A673 (cell line): ENCODE results near the gene CERS6. TPM values are rescaled to one million over a fixed set of nuclear protein-coding genes. Genes with fewer than 3 reads are reported as not detected.

Experiments used
- BruUV-seq: library from RNA; stranded (reverse); fragments of 400-500 nt; replicated peaks from 2 replicates; lab custom pipeline; 2021; lab: Mats Ljungman, UMichigan
- CTCF ChIA-PET: fragments of 300-600 bp; sonication (Branson Sonifier 250); formaldehyde crosslinking; loops from one replicate; lab custom pipeline; 2022; ENCODE audit warnings: antibody characterized with exemption; lab: Charles Lee
- POLR2A ChIA-PET: fragments of 300-600 bp; sonication (Branson Sonifier 250); formaldehyde crosslinking; loops from one replicate; lab custom pipeline; 2022; ENCODE audit warnings: antibody characterized with exemption; ENCODE audit not compliant: low non-redundant PET; lab: Charles Lee
- DNase-seq: peaks from one replicate; pipeline ENCODE4 v3.0.0-alpha.2; 2015; ENCODE audit warnings: low spot score
- H3K27ac ChIP-seq: fragments of 200-600 bp; sonication (generic); 2 replicates; pipeline ENCODE4 v1.5.1; 2016; ENCODE audit warnings: mixed run types, low read depth, mild to moderate bottlenecking, mixed read lengths, antibody characterized with exemption, low read length; ENCODE audit not compliant: poor library complexity, severe bottlenecking
- H3K27me3 ChIP-seq: fragments of 200-600 bp; sonication (generic); replicated peaks from 2 replicates; pipeline ENCODE4 v1.6.1; 2017; ENCODE audit warnings: mixed run types, low read depth, mild to moderate bottlenecking, mixed read lengths, antibody characterized with exemption, low read length; ENCODE audit not compliant: insufficient read depth, poor library complexity
- H3K36me3 ChIP-seq: fragments of 200-600 bp; sonication (generic); 2 replicates; pipeline ENCODE4 v1.6.1; 2016; ENCODE audit warnings: mixed run types, mild to moderate bottlenecking, mixed read lengths, antibody characterized with exemption, low read length; ENCODE audit not compliant: insufficient read depth, poor library complexity, severe bottlenecking
- H3K4me1 ChIP-seq: fragments of 200-600 bp; sonication (generic); 2 replicates; pipeline ENCODE4 v1.6.1; 2017; ENCODE audit warnings: mixed run types, mild to moderate bottlenecking, mixed read lengths, antibody characterized with exemption, low read length; ENCODE audit not compliant: insufficient read depth, poor library complexity, severe bottlenecking
- H3K4me3 ChIP-seq: fragments of 200-600 bp; sonication (generic); 2 replicates; pipeline ENCODE4 v1.5.1; 2016; ENCODE audit warnings: low read depth, mixed run types, mild to moderate bottlenecking, mixed read lengths, low read length; ENCODE audit not compliant: poor library complexity, severe bottlenecking
- H3K9me3 ChIP-seq: fragments of 200-600 bp; sonication (generic); 2 replicates; pipeline ENCODE4 v1.6.1; 2016; ENCODE audit warnings: mixed run types, low read depth, mild to moderate bottlenecking, mixed read lengths, antibody characterized with exemption, low read length; ENCODE audit not compliant: poor library complexity, severe bottlenecking
- EZH2 ChIP-seq: fragments of 200-600 bp; sonication (generic); IDR thresholded peaks from 2 replicates; pipeline ENCODE4 v1.6.1; 2017; ENCODE audit warnings: borderline replicate concordance, low read depth, mild to moderate bottlenecking, mixed read lengths, antibody characterized with exemption, low read length; ENCODE audit not compliant: poor library complexity, severe bottlenecking
- intact Hi-C: fragments of 100-400 bp; cut with micrococcal nuclease; formaldehyde crosslinking; loops from one replicate; pipeline ENCODE4 v1.10.0; 2022; ENCODE audit not compliant: unreplicated experiment
- total RNA-seq: library from RNA; stranded (reverse); gene quantifications from 2 replicates; pipeline ENCODE4 v1.2.3, GENCODE V29; 2021
- TF ChIP-seq, protein P1 (sequence below): fragments of 300-800, 200-600 bp; sonication (generic); conservative IDR thresholded peaks from 2 replicates; pipeline ENCODE4 v1.5.1; 2017; ENCODE audit warnings: low read depth, mild to moderate bottlenecking, antibody characterized with exemption, low read length, moderate library complexity, mixed read lengths

Gene CERS6
- total RNA-seq, 1 experiment from 2014 or later, result 12.4 TPM

DNA sequence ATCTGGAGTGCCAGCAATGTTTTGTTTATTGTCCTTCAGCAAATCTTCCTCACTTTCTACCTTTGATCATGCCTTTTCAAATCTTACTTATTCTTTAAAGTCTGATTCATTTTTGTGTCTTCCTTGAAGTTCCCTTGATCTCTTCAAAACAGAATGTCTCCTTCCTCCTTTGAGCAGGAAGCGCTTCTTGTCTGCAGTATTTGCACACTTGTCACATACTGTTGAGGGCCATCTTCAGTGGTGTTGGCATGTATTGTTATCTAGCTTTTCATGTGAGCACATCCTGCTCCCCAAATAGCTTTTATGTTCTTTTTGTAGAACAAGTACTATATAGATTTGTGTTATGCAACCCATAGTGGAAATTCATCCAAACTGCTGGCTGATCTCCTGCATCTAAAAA, 5.9 kb upstream of the CERS6 start:
- intact Hi-C loops, result no loop called here
- CTCF ChIA-PET, result no interaction called here
- BruUV-seq, result no TSS peak
- Histone ChIP-seq H3K27ac (no peak overlapping the region), H3K4me3 (no peak overlapping the region), H3K9me3 (no peaks in the 10 kb centered on the region), H3K4me1 (no peaks in the 10 kb centered on the region), H3K27me3 (no peaks in the 10 kb centered on the region), H3K36me3 (no peaks in the 10 kb centered on the region)
- no peak for TF ChIP-seq EZH2
- TF ChIP-seq, protein P1, sequence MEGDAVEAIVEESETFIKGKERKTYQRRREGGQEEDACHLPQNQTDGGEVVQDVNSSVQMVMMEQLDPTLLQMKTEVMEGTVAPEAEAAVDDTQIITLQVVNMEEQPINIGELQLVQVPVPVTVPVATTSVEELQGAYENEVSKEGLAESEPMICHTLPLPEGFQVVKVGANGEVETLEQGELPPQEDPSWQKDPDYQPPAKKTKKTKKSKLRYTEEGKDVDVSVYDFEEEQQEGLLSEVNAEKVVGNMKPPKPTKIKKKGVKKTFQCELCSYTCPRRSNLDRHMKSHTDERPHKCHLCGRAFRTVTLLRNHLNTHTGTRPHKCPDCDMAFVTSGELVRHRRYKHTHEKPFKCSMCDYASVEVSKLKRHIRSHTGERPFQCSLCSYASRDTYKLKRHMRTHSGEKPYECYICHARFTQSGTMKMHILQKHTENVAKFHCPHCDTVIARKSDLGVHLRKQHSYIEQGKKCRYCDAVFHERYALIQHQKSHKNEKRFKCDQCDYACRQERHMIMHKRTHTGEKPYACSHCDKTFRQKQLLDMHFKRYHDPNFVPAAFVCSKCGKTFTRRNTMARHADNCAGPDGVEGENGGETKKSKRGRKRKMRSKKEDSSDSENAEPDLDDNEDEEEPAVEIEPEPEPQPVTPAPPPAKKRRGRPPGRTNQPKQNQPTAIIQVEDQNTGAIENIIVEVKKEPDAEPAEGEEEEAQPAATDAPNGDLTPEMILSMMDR, result no peak
- DNase-seq, result no peak
- POLR2A ChIA-PET, result no interaction called here

- CTCF ChIA-PET, result no interaction called here
- POLR2A ChIA-PET, result no interaction called here
- BruUV-seq, result no TSS peak
- intact Hi-C loops, result no loop called here
- Histone ChIP-seq H3K27ac (no peak overlapping the region), H3K36me3 (no peaks in the 10 kb centered on the region), H3K9me3 (no peaks in the 10 kb centered on the region), H3K4me3 (no peak overlapping the region), H3K4me1 (no peaks in the 10 kb centered on the region), H3K27me3 (no peaks in the 10 kb centered on the region)
- DNase-seq, result no peak
- TF ChIP-seq, protein P1, result no peak
- no peak for TF ChIP-seq EZH2
Observed at GRCh38 chr2:168450732-168451131, 5.3 kb upstream of the CERS6 start.

GRCh38 chr2:168452781-168453180, 3.3 kb upstream of the CERS6 start:
- POLR2A ChIA-PET, result no interaction called here
- intact Hi-C loops, result no loop called here
- Histone ChIP-seq H3K4me1 (no peaks in the 10 kb centered on the region), H3K4me3 (no peak overlapping the region), H3K9me3 (no peaks in the 10 kb centered on the region), H3K36me3 (no peaks in the 10 kb centered on the region), H3K27me3 (no peaks in the 10 kb centered on the region), H3K27ac (no peak overlapping the region)
- BruUV-seq, result no TSS peak
- CTCF ChIA-PET, result no interaction called here
- DNase-seq, result no peak
- TF ChIP-seq EZH2, result no peak
- TF ChIP-seq, protein P1, result no peak
